ENCODE results near the gene TOPAZ1.

TOPAZ1 gene

DNA sequence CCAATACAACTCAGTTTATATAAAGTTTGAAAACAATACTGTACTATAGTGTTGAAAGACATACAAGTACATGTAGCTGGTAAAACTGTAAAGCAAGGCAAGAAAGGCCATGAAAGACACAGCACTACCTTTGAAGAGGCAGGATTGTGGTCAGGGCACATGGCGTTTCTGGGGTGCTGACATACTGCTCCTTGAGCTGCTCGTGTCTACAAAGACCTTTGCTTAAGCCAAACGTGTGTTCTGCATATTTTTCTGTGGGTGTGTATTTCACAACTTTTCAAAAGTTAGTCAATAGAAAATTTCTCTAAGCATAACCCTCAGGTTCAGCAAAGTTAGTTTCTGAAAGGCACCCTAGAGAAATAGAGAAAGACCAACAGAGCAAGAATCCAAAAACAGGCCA is 14.1 kb upstream of the TOPAZ1 start:
- Histone ChIP-seq H3K36me3 (ENCODE audit: insufficient read depth, low read length) (no peaks in the 10 kb centered on the region), H3K27me3 (ENCODE audit: insufficient read depth, low read length) (no peaks in the 10 kb centered on the region), H3K4me3 (ENCODE audit: low read length) (no peak overlapping the region), H3K27ac (ENCODE audit: low read depth, low read length) (no peak overlapping the region), H3K9me3 (ENCODE audit: insufficient read depth, low read depth, low read length) (no peaks in the 10 kb centered on the region), H3K4me1 (ENCODE audit: insufficient read depth, low read length) (no peaks in the 10 kb centered on the region), H3K9ac (ENCODE audit: low read depth, low read length) (no peak overlapping the region)
- 84% methylated on average over 3 of the region's 3 CpGs for WGBS

DNA sequence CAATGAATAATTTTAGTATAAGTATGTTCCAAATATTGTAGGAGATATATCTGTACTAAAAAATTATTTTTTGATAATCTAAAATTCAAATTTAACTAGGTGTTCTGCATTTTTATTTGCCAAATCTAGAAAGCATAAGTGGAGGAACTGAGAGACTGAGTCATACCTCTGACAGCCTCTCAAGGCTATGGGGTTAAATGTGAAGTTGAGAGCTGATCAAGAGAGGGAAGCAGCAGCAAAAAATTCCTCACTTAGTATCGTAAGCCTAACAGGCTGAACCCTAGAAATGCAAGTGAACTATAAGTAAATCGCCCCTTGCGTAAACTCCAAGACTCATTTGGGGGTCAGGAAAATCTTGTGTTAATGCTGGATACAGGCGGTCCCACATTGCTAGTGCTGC is 12.8 kb upstream of the TOPAZ1 start:
- H3K9me3 ChIP-seq (ENCODE audit: insufficient read depth, low read depth, low read length) = no peaks in the 10 kb centered on the region
- H3K4me1 ChIP-seq (ENCODE audit: insufficient read depth, low read length) = no peaks in the 10 kb centered on the region
- H3K4me3 ChIP-seq (ENCODE audit: low read length) = no peak overlapping the region
- 94% methylated on average over 4 of the region's 4 CpGs for WGBS
- no peak overlapping the region for H3K9ac ChIP-seq (ENCODE audit: low read depth, low read length)
- no peak overlapping the region for H3K27ac ChIP-seq (ENCODE audit: low read depth, low read length)
- H3K27me3 ChIP-seq (ENCODE audit: insufficient read depth, low read length) = no peaks in the 10 kb centered on the region
- no peaks in the 10 kb centered on the region for H3K36me3 ChIP-seq (ENCODE audit: insufficient read depth, low read length)

DNA sequence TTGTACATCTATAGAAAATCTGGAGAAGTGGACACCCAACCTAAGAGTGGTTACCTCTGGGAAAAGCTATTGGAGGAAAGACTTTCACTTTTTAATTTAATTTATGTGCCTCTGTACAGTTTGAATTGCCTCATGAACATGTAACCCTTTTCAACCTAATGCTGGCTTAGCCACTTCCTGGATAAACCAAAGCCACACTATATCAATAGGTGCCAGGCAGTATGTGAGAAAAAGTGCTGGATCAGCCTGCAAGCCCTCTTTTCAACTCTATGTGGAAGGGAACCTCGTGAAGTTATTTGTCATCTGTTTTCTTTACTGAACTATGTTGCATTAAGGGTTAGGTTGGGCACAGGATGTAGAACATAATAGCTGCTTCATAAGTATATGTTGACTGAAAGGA is 9.3 kb upstream of the TOPAZ1 start:
- WGBS = 81% methylated on average over 1 of the region's 1 CpG
- Histone ChIP-seq H3K9me3 (ENCODE audit: insufficient read depth, low read depth, low read length) (no peaks in the 10 kb centered on the region), H3K27me3 (ENCODE audit: insufficient read depth, low read length) (no peaks in the 10 kb centered on the region), H3K9ac (ENCODE audit: low read depth, low read length) (no peak overlapping the region), H3K36me3 (ENCODE audit: insufficient read depth, low read length) (no peaks in the 10 kb centered on the region), H3K27ac (ENCODE audit: low read depth, low read length) (no peak overlapping the region), H3K4me3 (ENCODE audit: low read length) (no peak overlapping the region), H3K4me1 (ENCODE audit: insufficient read depth, low read length) (no peaks in the 10 kb centered on the region; the same call in 1 of the 2 replicates)

DNA sequence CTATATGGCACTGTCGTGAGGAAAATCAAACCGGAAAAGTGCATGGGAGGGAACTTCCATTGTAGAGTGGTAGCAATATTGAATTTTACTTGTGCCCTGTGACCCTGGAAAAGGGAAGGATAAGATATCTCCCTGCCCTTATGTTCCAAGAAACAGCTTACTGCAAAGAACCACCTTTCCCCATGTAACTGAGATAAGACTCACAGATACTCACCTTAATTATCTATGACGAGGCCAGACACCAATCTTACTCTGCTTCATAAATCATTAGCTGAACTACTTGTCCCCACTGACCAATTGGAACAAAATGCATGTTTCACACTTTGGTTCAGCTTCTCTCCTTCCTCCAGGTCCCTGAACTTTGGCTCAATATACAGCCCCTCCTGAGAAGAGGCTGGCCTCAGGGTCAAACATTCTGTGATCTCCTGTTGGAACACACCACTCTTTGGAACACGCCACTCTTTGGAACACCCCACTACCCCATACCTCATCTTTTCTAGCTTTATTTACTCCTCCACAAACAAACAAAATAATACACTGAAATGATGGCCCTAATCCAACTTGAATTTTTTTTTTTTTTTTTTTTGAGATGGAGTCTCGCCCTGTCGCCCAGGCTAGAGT is 6.9 kb upstream of the TOPAZ1 start:
- Histone ChIP-seq H3K9me3 (ENCODE audit: insufficient read depth, low read depth, low read length) (no peaks in the 10 kb centered on the region), H3K27ac (ENCODE audit: low read depth, low read length) (no peak overlapping the region), H3K4me3 (ENCODE audit: low read length) (no peak overlapping the region), H3K27me3 (ENCODE audit: insufficient read depth, low read length) (no peaks in the 10 kb centered on the region), H3K9ac (ENCODE audit: low read depth, low read length) (no peak overlapping the region), H3K4me1 (ENCODE audit: insufficient read depth, low read length) (no peaks in the 10 kb centered on the region; the same call in none of the 2 replicates), H3K36me3 (ENCODE audit: insufficient read depth, low read length) (no peaks in the 10 kb centered on the region)
- 91% methylated on average over 6 of the region's 6 CpGs for WGBS

DNA sequence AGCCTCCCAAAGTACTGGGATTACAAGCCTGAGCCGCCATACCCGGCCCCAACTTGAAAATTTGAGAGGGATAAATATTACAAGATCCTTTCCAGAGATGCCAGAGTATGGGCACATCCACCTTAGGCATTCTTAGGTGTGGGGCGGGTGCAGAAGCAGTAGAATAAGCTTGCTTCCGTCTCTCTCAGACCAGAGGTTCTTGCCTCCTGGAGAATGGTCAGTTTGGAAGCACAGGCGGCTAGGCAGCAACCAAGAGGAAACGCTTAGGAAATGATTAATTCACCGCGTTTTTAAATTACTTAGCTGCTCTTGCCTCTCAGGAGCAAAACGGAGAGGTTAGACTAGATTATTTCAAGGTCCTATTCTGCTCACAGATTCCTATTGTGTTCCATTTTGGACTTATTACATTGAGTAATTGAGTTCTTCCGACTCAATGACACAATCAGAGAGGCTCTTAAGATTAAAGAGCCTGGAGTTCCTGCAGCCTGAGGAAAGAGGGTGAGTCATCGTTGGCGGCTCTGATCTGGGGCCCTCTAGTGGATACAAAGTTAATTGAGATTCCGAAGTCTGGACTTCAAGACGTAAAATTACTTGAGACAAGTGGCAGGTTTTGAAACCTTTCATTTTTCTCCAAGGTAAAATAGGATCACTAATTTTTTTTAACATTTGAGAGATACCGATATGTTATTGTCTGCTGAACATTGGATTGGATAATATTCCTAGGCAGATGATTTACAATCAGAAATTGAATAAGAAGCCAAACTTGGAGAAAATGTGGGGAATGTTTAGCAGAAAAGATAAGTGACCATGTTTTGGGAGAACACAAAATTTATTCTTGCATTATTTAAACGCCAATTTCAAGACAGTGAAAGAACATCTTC is 5.8 kb upstream of the TOPAZ1 start:
- no peak overlapping the region; the same call in 1 of the 2 replicates for H3K27ac ChIP-seq (ENCODE audit: low read depth, low read length)
- H3K4me1 ChIP-seq (ENCODE audit: insufficient read depth, low read length) = no peaks in the 10 kb centered on the region; the same call in none of the 2 replicates
- H3K9me3 ChIP-seq (ENCODE audit: insufficient read depth, low read depth, low read length) = no peaks in the 10 kb centered on the region
- no peak overlapping the region for H3K9ac ChIP-seq (ENCODE audit: low read depth, low read length)
- peak overlapping the region; percentile 30; the same call in 1 of the 2 replicates for H3K4me3 ChIP-seq (ENCODE audit: low read length)
- H3K36me3 ChIP-seq (ENCODE audit: insufficient read depth, low read length) = no peaks in the 10 kb centered on the region
- 45% methylated on average over 16 of the region's 16 CpGs for WGBS
- H3K27me3 ChIP-seq (ENCODE audit: insufficient read depth, low read length) = no peaks in the 10 kb centered on the region

DNA sequence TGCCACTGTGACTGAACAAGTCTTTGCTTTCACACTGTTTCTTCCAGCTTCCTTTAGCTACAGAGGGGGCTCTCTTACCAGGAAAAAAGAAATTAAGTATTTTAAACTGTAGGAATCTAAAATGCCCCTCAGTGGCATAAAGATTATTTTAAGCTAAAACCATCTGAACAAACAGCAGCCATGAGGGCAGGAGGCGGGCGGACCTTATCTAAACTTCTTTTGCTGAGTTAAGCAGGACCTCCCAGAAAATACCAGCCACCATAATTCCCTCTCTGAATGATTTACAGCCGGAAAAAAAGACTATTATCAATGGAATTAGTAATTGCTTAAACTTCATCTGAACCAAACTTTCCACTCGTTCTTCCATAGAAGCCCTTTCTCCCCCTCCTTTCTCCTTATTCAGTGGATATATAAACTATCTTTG is 5.2 kb upstream of the TOPAZ1 start:
- no peak overlapping the region for H3K27ac ChIP-seq (ENCODE audit: low read depth, low read length)

DNA sequence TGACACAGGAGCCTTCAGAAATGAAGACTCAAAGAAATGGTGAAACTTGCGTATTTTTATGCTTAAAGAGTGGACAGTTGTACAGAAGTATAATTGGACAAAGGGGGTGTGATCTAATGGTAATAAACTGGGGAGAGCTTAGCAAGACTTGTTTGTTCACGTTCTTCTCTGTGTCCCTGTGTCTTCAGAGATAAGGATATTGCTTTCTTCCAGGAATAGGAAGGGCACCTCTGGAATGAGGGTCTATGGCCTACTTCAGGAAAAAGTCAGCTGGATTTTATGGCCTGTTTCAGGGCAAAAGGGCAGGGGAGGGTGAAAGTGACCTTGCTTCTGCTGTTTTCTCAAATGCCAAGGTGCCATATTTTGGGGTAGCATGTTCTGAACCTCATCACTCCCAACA is 4.5 kb upstream of the TOPAZ1 start:
- 93% methylated on average over 2 of the region's 2 CpGs for WGBS

More for the DNA sequence above, 5.2 kb upstream of the TOPAZ1 start:
- Histone ChIP-seq H3K36me3 (ENCODE audit: insufficient read depth, low read length) (no peaks in the 10 kb centered on the region), H3K4me1 (ENCODE audit: insufficient read depth, low read length) (no peaks in the 10 kb centered on the region; the same call in none of the 2 replicates), H3K9me3 (ENCODE audit: insufficient read depth, low read depth, low read length) (no peaks in the 10 kb centered on the region), H3K9ac (ENCODE audit: low read depth, low read length) (no peak overlapping the region), H3K27me3 (ENCODE audit: insufficient read depth, low read length) (no peaks in the 10 kb centered on the region), H3K4me3 (ENCODE audit: low read length) (no peak overlapping the region)
- 87% methylated on average over 4 of the region's 4 CpGs for WGBS

DNA sequence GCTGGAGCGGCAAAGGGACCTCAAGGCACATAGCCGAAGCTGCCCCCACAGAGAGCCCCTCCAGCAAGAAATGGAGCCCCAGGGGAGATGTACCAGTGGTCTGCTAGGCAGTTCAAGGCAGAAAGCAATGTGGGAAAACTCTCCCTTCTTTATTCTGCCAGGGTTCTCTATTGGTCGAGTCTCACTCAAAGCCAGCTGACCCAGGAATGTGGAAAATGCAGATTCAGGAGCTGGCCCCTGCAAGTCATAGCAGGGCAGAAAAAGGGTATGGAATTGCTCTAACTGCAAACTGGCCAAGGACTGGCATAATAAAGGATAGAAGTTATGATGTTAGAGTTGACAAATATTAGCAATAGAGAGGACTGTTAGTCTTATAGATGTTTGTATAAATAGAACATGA is 4.0 kb upstream of the TOPAZ1 start:
- Histone ChIP-seq H3K4me1 (ENCODE audit: insufficient read depth, low read length) (no peaks in the 10 kb centered on the region; the same call in none of the 2 replicates), H3K27ac (ENCODE audit: low read depth, low read length) (no peak overlapping the region), H3K9me3 (ENCODE audit: insufficient read depth, low read depth, low read length) (no peaks in the 10 kb centered on the region)

More for the DNA sequence above, 4.5 kb upstream of the TOPAZ1 start:
- Histone ChIP-seq H3K27ac (ENCODE audit: low read depth, low read length) (no peak overlapping the region), H3K36me3 (ENCODE audit: insufficient read depth, low read length) (no peaks in the 10 kb centered on the region), H3K9ac (ENCODE audit: low read depth, low read length) (no peak overlapping the region), H3K27me3 (ENCODE audit: insufficient read depth, low read length) (no peaks in the 10 kb centered on the region), H3K9me3 (ENCODE audit: insufficient read depth, low read depth, low read length) (no peaks in the 10 kb centered on the region), H3K4me3 (ENCODE audit: low read length) (no peak overlapping the region), H3K4me1 (ENCODE audit: insufficient read depth, low read length) (no peaks in the 10 kb centered on the region; the same call in none of the 2 replicates)

DNA sequence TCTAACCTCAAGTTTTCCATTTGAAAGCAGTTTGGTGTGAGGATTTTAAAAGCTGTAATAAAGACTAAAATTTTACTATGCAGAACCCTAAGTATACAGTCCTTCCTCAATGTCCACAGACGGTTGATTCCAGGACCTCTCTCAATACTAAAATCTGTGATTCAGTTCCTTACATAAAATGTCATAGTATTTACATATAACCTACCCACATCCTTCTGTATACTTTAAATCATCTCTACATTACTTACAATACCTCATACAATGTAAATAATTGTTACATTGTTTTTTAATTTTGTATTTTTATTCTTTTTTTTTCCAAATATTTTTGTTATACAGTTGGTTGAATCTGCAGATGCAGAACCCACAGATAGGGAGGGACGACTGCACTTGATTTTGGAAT is 2.8 kb upstream of the TOPAZ1 start:
- Histone ChIP-seq H3K9me3 (ENCODE audit: insufficient read depth, low read depth, low read length) (no peaks in the 10 kb centered on the region), H3K4me3 (ENCODE audit: low read length) (no peak overlapping the region), H3K9ac (ENCODE audit: low read depth, low read length) (no peak overlapping the region), H3K36me3 (ENCODE audit: insufficient read depth, low read length) (no peaks in the 10 kb centered on the region), H3K27me3 (ENCODE audit: insufficient read depth, low read length) (no peaks in the 10 kb centered on the region), H3K4me1 (ENCODE audit: insufficient read depth, low read length) (no peaks in the 10 kb centered on the region; the same call in none of the 2 replicates), H3K27ac (ENCODE audit: low read depth, low read length) (no peak overlapping the region)
- WGBS = 64% methylated on average over 2 of the region's 2 CpGs

More for the DNA sequence above, 4.0 kb upstream of the TOPAZ1 start:
- WGBS = 79% methylated on average over 3 of the region's 3 CpGs
- Histone ChIP-seq H3K9ac (ENCODE audit: low read depth, low read length) (no peak overlapping the region), H3K4me3 (ENCODE audit: low read length) (no peak overlapping the region), H3K36me3 (ENCODE audit: insufficient read depth, low read length) (no peaks in the 10 kb centered on the region), H3K27me3 (ENCODE audit: insufficient read depth, low read length) (no peaks in the 10 kb centered on the region)

DNA sequence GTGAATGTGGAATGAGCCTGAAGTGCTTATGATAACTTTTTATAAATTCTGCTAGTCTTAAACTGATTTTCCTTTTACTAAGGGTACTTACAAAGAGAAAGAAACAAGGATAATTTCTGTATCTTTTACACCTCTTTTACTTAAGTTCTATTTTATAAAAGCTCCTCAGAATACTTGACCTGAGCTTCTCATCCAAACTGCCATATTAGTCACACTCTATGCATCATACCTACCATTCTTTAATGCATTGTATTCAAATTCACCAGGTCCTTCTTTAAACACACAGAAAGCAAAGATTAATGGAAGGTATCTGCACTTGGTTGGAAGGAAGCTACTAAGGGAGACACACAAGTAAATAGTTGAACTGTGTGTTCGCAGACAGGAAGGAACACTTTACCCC is 1.6 kb upstream of the TOPAZ1 start:
- no peak overlapping the region for H3K27ac ChIP-seq (ENCODE audit: low read depth, low read length)
- no peaks in the 10 kb centered on the region; the same call in none of the 2 replicates for H3K4me1 ChIP-seq (ENCODE audit: insufficient read depth, low read length)
- 89% methylated on average over 1 of the region's 1 CpG for WGBS
- H3K27me3 ChIP-seq (ENCODE audit: insufficient read depth, low read length) = no peaks in the 10 kb centered on the region
- no peak overlapping the region for H3K4me3 ChIP-seq (ENCODE audit: low read length)
- no peaks in the 10 kb centered on the region for H3K9me3 ChIP-seq (ENCODE audit: insufficient read depth, low read depth, low read length)
- H3K9ac ChIP-seq (ENCODE audit: low read depth, low read length) = no peak overlapping the region
- no peaks in the 10 kb centered on the region for H3K36me3 ChIP-seq (ENCODE audit: insufficient read depth, low read length)

DNA sequence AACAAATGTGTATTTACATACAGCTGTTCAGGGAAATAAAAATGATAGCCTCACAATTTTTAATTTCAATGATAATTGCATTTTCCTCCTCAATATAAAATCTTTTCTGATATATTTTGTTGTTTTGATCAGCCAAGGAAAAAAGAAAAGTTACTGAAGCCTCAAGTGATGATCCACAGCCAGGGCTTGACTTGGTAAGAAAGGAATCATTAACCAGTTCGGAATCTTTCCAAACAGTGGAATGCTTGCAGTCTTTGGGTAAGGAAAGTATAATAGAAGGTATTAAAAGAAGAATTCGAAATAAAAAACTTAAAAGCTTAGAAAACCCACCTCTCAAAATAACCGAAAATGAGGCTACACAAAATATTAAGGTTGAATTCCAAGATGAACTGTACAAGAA is 1.0 kb downstream of the TOPAZ1 start:
- WGBS = 75% methylated on average over 2 of the region's 3 CpGs
- Histone ChIP-seq H3K4me1 (ENCODE audit: insufficient read depth, low read length) (no peaks in the 10 kb centered on the region; the same call in 1 of the 2 replicates), H3K36me3 (ENCODE audit: insufficient read depth, low read length) (no peaks in the 10 kb centered on the region), H3K4me3 (ENCODE audit: low read length) (no peak overlapping the region), H3K9me3 (ENCODE audit: insufficient read depth, low read depth, low read length) (no peaks in the 10 kb centered on the region), H3K27ac (ENCODE audit: low read depth, low read length) (no peak overlapping the region), H3K9ac (ENCODE audit: low read depth, low read length) (no peak overlapping the region), H3K27me3 (ENCODE audit: insufficient read depth, low read length) (no peaks in the 10 kb centered on the region)
